ENCODE results near the gene C1orf87. TPM values are rescaled to one million over a fixed set of nuclear protein-coding genes. Genes with fewer than 3 reads are reported as not detected.

The C1orf87 gene
- total RNA-seq, 1 experiment from 2014 or later: not detected

DNA sequence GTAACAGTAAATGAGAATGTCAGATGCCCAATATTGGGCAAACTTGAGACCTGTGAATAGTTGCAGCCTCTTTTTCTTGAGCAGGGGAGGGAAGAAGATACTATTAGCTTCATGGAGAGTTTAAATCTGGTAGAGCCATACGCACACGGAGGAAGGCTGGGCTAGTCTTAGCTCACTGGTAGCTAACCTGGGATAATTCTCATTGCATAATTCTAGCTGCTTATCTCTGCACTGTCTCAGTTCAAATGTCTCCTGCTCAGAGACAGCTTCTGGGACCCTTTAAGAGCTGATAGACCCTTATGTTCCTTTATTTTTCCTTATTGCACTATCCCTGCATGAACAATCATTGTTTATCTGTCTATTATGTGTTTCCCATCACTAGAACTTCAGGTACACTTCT, 8.4 kb downstream of the C1orf87 start:
- DNase-seq (ENCODE audit: extremely low read depth, low read depth): no peak

DNA sequence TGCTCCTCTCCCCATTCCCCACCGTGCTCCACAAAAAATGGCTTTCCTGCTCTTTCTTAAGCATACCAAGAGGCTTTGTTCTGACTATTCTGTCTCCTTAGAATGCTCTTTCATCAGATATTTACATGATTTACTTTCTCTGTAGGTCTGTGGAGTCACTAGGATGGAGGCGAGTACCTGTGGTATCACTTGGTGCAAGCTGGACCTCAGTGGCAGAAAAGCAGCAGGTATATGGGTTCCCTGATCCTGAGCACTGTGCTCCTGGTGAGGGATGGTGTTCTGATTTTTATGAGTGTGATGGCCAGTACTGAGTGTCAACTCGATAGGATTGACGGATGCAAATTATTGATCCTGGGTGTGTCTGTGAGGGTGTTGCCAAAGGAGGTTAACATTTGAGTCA, 10.0 kb downstream of the C1orf87 start:
- no peak for DNase-seq (ENCODE audit: extremely low read depth, low read depth)

DNA sequence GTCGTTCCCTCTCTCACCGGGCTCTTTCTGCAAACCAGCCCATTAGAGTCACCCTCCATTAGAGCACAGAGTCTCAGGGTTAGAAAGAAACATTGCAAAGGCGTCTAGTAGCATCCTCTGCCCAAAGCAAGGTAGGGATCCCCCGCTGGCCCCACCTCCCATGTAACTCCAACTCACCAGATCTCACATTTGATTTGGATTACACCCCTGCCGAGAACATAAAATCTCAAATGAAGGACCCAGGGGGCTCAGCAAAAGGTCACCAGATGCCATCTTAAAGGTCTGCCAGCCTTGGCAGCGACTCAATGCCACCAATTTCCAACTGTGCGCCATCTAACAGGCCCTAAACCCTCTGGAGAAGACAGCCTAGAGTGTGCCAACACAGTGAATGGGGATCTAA, 14.1 kb downstream of the C1orf87 start:
- DNase-seq (ENCODE audit: extremely low read depth, low read depth): no peak

DNA sequence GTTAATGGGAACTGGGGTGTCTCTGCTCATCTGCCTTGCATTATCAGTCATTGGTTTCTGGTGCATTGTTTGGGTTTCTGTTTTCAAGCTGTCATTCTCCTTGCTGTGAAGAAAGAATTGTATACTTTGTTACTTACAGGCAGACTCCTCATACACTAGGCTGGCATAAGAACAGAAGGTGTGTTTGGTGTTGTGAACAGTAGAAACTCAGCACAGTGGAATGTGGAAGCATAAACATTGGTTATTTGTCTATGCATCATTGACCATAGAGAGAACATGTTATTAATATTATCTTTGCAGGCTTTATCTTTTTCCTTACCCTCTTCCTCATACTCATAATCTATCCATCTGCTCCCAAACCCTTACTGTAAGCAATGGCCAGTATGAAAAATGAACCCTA, 18.2 kb downstream of the C1orf87 start:
- no peak for DNase-seq (ENCODE audit: extremely low read depth, low read depth)

DNA sequence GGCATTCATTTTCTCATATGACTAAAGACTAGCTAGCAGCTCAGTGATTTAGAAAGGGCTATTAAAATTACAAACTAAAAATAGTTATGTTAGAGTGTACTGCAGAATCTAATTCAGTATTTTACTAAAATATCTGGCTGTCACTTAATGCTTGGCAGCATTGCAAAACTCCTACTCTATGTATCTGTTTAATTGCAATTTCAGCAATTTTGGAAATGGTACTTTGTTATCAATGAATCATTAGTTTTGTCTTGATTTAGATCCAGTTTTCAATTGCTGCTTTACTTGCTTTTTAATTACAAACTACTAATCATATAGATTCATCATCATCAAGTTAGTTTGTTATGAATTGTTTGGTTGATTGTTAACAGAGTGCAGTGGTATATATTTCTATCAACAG, 19.2 kb downstream of the C1orf87 start:
- no peak for DNase-seq (ENCODE audit: extremely low read depth, low read depth)

DNA sequence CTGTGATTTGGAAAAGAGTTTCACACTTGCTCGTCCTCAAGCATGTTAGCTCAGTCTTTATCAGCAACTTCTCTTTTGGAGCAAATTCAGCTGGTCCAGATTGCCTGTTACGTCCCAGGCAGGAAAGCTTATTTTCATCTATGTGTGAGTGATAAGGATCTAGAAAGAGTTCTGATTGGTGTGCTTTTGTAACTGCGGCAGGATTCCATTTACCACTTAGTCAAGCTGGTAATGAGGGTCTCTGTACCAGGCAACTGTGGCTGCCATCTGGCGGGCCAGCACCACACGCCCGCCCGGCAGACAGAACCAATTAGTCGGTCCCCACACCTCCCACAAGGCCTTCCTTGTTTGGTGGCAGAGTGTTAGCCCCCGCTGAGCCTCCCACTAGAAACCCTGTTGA, 21.0 kb downstream of the C1orf87 start:
- DNase-seq (ENCODE audit: extremely low read depth, low read depth): no peak

DNA sequence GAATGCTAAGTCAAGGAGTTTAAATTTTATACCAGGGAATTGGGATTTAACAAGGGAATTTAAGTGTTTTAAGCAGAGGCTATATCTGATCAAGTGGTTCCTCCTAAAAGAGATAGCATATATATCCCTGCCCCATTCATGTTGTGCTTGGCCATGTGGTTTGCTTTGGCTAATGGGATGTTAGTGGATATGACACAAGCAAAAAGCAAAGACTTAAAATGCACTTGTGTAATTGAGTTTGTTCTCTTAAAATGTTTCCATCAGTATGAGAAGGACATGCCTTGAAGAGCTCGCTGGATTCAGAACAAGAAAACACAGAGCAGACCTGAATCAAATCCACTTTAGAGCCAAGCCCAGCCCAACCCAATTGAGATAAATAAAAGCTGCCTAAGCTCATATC, 22.4 kb downstream of the C1orf87 start:
- no peak for DNase-seq (ENCODE audit: extremely low read depth, low read depth)

DNA sequence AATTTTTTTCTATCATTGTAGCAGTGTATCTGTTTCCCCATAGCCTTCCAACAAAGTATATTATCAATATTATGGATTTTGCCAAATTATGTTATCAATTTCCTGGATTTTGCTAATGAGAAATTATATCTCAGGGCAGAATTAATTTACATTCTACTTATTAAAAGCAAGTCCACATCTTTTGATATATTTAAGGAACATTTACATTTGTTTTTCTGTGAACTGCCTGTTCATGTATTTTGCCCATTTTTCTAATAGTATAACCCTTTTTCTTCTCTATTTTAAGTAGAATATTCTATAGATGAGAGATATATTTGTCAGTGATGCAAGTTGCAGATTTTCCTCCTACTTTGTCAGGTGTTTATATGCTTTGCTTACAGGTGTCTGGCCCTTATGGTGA, 24.4 kb downstream of the C1orf87 start:
- DNase-seq (ENCODE audit: extremely low read depth, low read depth): no peak

DNA sequence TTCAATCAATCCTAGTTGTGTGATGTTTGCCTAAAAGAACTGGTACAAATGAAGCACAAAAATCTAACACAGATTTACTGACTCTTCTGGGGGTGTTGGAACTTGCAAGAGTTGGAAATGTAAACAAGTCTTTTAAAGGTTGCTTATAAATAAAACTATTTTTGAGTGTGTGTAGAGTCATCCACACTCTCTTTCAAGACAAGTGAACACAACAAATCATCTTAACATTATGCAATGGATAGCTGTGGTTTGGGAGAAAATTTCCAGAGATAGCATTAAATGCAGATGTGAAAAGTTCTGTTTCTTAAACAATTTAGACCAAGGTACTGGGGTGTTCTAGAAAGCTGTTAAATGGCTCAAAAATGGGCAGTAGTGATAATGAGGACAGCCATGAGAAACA, 28.7 kb downstream of the C1orf87 start:
- DNase-seq (ENCODE audit: extremely low read depth, low read depth): no peak

DNA sequence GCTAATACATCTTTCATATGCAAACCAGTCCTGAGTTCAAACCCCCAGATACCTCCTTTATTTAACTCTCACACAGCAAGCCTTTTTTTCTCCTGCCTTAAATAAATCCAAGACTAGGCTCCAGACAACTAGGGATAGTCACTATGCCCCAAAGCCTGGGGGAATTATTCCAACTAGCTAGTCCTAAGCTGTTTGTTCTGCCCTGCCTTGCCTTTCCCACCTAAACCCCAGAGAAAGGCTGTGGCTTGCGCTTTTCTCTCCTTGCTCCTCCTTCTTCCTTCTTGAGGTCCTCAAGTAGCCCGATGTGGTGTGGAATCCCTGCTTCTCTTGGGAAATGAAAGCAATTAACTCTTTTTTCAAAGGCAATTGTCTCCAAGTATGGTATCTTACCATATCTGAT, 31.8 kb downstream of the C1orf87 start:
- DNase-seq (ENCODE audit: extremely low read depth, low read depth): no peak

DNA sequence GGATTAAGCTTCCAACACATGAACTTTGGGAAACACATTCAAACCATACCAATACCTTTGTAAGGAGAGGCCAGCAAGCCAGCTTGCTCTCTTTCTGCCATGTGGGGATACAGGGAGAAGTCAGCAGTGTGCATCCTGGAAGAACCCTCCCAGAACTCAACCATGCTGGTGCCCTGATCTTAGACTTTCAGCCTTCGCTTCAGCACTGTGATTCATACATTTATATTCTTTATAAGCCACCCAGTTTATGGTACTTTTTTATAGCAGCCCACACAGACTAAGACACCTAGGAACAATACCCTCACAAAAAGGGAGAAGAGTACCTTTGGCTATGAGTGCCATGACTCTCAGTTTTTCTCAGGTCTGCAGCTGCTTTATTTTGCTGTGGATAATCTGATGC, 35.9 kb downstream of the C1orf87 start:
- DNase-seq (ENCODE audit: extremely low read depth, low read depth): no peak

DNA sequence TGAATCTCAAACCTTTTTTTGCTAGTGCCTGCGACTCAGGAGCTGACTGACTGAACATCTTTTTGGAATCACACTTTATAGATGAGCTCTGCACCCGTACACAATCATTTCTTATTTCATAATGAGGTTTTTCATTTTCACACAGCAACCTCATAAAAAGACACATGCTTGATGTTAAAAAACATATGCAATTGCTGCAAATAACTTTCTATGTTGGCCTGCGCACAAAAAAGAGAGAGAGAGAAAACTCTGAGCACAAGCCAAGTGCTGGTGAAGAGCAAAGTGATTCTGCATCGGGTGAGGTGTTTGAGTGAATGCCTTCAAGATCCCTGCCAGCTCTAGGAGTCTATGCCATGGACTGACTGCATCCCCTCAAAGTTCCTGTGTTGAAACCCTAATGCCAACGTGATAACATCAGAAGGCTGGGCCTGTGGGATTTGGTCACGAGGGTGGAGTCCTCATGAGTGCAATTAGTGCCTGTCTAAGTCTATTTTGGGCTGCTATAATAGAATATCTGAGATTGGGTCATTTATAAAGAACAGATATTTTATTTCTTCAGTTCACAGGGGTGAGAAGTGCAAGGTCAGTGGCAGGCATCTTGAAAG, 36.6 kb downstream of the C1orf87 start:
- no peak for DNase-seq (ENCODE audit: extremely low read depth, low read depth)

DNA sequence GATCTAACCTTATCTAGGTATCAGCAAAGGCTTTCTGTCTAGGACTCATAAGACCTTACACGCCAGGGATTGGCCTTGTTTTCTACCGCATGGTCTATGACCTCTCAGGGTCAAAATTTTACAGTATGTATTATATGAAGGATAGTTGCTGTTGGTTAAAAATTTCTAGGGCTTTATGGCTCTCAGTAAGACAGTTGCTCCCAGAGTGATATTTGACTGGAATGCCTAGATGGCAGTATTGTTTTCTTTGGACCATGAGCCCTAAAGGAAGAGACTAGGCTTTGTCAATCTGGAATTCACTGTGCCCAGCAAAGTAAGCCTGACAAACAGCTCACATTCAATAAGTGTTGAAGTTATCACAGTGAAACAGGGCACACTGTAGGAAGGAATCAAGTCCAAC, 37.6 kb downstream of the C1orf87 start:
- no peak for DNase-seq (ENCODE audit: extremely low read depth, low read depth)

DNA sequence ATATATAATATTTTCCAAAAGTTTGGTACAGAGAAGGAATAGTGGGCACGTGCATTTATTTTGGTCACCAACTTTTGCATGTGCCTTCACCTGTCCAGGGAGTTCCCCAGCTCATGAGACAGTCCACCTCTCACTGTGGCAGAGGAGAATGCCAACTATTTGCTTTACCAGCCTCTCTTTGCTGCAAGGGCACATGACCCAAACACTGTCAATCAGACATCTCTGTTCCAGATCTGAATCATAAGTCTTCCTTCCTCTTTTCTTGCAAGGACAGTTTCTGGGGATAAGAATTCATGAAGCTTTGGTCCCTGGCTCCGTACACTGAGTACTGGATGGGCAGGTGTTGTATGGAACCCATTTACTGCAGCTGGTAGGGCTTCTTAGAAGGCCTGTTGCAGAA, 38.6 kb downstream of the C1orf87 start:
- no peak for DNase-seq (ENCODE audit: extremely low read depth, low read depth)

DNA sequence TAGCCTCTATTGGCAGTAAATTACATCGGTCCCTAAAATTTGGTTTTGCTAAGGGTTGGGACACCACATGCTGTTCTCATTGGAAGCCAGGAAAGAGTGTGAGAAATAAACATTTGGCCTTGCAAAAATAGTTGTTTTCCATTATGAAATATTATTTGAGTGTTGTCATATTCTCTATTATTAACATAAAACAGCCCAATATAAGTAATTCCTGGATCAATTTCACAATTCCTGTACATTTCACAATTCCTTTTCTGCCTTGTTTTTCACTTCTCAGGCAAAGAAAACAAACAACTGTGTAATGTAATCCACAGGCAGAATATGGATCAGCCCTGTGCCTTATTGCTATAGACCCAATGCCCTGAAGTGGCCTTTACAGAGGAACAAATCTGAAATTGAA, 40.5 kb downstream of the C1orf87 start:
- DNase-seq (ENCODE audit: extremely low read depth, low read depth): no peak

DNA sequence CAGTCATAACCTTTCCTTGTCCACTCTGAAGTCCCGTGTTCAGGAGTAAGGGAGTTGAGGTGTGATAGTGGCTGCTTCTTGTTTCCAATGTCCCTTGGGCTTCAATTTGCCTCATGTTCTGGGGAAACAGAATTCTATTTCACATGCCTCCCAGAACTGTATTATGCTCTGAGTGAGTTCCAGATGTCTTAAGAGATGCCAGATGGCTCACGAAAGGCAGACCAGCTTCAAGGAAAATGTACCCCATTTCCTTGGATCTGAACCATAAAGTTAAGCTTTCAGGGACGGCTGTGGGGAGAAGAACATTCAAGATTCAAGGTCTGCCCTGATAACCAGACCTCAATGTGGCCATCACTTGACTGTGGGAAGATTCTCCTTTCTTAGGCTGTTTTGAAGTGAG, 42.4 kb downstream of the C1orf87 start:
- no peak for DNase-seq (ENCODE audit: extremely low read depth, low read depth)

DNA sequence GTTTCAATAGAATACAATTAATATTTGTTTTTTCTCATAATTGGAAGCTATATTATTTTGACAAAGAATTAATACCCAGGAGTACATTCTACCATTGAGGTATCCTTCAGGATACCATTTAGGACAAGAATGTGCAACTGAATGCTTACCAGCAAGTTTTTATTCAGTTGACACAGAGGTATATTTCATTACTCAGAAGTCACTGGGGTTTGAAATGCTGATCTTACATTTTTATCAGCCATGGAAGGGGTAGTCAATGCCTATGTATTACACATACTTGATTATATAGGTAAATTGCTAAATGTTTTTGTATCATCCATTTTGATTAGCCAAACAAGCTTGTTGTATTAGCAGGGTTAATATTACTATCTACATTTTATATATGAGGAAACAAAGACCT, 48.0 kb downstream of the C1orf87 start:
- no peak for DNase-seq (ENCODE audit: extremely low read depth, low read depth)

DNA sequence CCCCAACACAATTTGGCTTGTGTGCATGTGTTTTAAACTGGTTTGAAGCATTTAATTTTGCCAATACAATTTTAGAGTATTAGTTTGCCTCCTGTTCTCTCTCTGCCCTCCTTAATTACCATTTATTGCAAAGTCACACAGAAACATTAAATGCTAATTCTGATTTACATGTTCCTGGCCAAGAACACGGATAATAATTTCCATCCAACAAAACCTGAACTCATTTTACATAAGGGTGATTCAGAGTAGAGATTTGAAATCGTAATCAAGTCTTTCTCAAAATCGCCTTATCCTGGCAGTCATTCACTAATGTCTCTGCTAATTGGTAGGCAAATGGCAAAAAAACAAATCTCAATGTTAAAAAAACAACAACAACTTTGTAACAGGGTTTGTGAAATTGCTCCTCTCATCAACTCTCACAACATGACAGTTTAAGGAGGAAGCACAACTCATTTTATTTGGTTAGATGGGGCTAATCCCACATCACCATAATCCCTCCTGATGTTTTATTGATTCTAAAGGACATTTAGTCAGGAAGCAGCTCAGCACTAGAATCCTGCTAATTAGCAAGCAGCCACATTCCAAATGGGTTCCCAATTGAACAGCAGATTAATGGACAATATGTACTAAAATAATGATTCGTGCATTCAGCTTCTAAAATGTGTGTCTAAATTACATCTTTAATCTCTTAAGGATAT, 55.9 kb downstream of the C1orf87 start:
- no peak for DNase-seq (ENCODE audit: extremely low read depth, low read depth)

DNA sequence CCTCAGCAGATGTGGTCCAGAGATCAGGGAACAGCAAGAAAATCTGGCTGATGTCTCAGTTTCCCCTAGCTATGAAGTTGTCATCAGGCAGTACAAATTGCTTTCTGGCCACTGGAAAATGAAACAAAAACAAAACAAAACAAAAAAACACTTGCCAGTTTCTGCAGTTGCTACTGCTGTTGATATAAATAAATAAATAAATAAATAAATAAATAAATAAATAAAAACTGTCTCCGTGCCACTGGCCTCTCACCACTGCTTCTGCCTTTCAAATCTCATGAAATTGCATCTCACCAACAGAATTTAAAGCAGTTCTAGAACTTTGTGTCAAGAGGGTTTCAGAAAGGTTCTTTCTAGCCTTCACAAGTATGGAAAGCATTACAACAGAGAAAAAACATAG, 62.9 kb downstream of the C1orf87 start:
- DNase-seq (ENCODE audit: extremely low read depth, low read depth): no peak

DNA sequence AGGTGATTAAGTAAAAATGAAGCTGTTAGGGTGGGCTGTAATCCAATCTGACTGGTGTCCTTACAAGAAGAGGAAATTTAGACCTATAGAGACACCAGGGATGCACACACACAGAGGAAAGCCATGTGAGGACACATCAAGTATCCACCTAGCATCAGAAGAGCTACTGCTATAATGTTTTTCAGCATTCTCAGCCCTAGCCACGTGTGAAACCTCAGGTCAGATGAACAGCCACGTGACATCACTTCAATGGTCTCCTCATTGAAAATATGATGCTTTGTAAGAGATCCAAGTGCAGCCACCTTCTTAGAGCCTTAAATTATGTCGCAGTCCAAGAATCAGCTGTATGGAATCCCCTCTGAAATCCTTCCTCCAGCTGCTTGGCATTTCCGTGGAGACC, 65.1 kb downstream of the C1orf87 start:
- DNase-seq (ENCODE audit: extremely low read depth, low read depth): no peak

DNA sequence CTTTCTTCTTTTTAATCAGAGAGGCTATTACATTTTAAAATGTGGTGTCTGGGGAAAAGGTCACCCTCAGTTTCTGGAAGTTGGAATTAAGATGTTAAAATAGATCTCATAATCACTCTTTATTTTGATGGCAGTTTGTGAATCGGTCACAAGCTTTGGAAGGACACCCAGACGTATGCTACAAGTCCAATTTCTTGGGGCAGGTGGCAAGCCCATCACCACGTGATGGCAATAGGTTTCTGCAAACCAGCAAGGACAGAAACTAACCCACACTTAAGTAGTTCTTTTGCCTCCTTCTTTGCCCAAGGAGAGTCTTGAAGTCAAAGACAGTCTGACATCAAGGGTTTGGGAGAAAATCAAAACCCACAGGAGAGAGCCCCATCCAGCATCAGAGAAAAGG, 72.9 kb downstream of the C1orf87 start:
- no peak for DNase-seq (ENCODE audit: extremely low read depth, low read depth)

DNA sequence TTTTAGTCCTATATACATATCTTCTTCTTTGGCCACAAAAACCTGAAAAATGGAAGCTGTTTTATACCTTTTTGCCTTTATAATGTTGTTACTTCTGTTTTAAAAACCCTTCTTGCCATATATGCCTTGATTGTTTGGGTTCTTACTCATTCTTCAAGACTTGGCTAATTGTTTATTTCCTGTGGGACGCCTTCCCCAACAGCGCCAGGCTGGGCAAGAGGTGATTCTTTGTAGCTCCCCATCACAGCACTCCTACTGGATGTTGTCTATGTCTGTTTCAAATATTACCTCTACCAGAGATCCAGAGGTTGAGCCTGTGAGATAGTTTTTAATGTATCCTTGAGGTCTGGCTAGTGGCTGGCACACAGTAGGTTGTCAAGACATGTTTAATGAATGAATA, 73.8 kb downstream of the C1orf87 start:
- no peak for DNase-seq (ENCODE audit: extremely low read depth, low read depth)

DNA sequence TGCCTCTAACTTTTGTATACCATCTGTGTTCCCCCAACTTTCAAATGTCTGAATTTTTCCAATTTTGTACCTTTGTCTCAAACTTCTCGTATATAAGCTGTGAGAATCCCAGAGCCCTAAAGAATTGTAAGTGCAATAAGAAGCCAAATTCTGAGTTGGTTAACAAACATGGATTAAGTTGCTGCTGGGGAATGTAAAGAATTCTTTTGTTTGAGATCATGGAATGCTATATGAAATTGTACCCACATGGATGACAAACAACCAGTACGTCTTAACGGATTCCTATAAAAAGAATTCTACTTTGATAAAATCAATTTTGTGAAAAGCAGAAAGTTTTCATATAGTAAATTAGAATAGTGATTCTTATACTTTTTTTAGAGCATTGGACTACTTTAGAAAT, 74.6 kb downstream of the C1orf87 start:
- no peak for DNase-seq (ENCODE audit: extremely low read depth, low read depth)
